SIG-M5 (cell line): ENCODE data around the gene HRCT1.
"Not testable (repeated sequence)": the region's sequence is repeated elsewhere in the genome, so short reads cannot be mapped to it uniquely, and the experiment has no call there.

Source experiments
- DNase-seq: peaks from one replicate; lab custom pipeline; 2025; lab: John Stamatoyannopoulos, UW

Gene HRCT1

DNA sequence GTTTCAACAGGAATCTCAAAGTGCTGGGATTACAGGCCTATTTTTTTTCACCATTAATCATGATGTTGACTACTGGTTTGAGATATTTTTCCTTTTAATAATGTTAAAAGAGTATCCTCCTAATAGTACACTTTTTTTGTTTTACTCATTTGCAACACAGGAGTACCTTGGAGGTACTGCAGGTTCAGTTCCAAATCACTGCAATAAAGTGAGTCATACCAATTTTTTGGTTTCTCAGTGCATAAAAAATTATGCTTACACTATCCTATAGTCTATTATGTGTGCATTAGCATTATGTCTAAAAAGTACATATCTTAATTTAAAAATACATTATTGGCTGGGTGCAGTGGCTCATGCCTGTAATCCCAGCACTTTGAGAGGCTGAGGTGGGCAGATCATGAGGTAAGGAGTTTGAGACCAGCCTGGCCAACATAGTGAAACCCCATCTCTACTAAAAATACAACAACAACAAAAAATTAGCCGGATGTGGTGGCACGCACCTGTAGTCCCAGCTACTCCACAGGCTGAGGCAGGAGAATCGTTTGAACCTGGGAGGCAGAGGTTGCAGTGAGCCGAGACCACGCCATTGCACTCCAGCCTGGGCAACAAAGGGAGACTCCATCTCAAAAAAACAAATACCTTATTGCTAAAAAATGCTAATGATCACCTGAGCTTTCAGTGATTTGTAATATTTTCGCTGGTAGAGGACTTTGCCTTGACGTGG lies 8.5 kb upstream of the HRCT1 start:
- DNase-seq = not testable (repeated sequence)

DNA sequence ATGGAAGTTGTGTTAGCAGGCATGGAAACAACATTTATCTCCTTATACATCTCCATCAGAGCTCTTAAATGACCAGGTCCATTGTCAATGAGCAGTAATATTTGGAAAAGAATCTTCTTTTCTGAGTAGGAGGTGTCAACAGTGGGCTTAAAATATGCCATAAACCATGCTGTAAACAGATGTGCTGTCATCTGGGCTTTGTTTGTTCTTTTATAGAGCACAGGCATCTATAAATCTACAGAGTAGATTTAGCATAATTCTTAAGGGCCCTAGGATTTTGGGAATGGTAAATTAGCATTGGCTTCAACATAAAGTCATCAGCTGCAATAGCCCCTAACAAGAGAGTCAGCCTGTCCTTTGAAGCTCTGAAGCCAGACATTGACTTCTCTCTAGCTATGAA lies 7.7 kb upstream of the HRCT1 start:
- no peak for DNase-seq

GRCh38 chr9:35899021-35899420 lies 7.0 kb upstream of the HRCT1 start:
- DNase-seq = no peak

- DNase-seq = no peak
These were observed 3.0 kb upstream of the HRCT1 start for GRCh38 chr9:35903049-35903448.

DNA sequence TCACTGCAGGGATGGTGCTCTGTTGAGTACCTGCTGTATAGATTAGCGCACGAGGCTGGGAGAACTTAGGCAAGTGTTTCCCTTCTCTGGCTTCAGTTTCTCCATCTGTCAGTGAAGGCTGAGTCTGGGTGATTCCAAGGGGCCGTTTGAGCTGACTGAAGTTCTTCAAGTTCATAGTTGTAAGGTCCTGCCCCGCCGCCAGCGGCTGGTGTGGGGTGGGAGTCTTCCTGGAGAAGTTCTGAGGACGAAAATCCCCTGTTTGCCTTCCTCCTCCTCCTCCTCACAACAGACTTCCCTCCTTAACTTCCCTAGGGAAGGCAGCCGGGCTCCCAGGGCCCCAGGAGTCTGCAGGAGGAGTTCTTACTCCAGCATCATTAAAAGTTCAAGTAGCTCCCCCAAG lies 1.7 kb upstream of the HRCT1 start:
- DNase-seq = no peak

DNA sequence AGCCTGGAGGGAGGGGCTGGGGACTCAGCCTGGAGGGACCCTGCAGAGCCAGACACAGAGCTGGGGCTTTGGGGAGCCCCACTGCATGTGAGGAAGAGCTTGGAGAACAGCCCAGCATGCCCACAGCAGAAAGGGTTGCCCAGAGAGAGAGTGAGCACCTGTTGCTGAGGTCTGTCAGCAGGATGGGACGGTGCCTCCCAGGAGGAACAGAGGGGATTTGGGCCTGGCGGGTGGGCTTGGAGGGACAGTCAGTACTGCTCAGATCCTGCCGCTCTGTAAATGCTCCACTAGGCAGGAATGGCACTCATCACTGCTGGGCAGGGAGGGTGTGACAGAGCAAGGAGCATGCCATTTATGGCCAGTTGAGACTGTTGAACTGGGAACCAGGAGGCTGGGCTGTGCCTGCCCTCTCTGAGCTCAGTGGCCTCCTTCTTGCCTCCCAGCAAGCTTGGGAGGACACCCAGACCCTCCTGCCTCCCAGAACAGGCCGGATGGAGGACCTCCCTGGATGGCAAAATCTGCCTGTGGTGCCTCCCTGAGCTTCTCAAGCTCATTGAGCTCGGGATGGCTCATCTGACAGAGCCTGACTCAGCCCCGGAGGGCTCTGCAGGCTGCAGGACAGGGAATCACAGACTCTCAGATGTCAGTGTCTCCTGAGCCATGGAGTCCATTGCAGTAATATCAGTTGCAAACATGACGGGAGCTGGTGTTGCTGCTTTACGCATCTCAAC lies 786 bp upstream of the HRCT1 start:
- no peak for DNase-seq

- no peak for DNase-seq
These were observed 1.1 kb downstream of the HRCT1 start for GRCh38 chr9:35906923-35907699.

- no peak for DNase-seq
These were observed 1.9 kb downstream of the HRCT1 start for GRCh38 chr9:35907711-35908503.

- no peak for DNase-seq
These were observed 2.6 kb downstream of the HRCT1 start for GRCh38 chr9:35908504-35909125.

DNA sequence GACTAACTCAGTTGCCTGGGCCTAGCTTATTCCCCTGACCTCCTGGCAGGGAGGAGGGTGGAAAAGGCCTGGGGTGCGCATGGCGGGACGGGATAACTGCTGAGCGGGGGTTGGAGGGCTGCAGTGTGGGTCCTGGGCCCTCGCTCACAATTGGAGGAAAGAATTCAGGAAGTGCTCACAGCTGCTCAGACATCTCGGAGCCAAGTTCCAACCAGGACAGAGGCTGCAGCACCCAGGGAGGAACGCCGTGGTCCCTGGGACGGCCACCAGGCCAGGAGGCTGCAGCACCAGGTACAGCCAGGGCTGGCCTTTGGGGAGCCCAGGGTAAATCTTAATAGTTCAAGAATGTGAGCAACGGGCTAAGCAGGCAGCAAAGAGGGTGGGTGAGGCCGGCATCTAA lies 3.3 kb downstream of the HRCT1 start, which contains the start of gene SPAAR:
TSS of gene SPAAR (plus strand) at position 217 of the 400 bp plus-strand sequence. CDS start 974 bp downstream, outside the sequence.
- no peak for DNase-seq

GRCh38 chr9:35909687-35910612 lies 3.9 kb downstream of the HRCT1 start:
- DNase-seq = no peak

GRCh38 chr9:35910613-35911359 lies 4.8 kb downstream of the HRCT1 start:
- DNase-seq = no peak

- no peak for DNase-seq
These were observed 5.7 kb downstream of the HRCT1 start for GRCh38 chr9:35911690-35912089.

- no peak for DNase-seq
These were observed 6.9 kb downstream of the HRCT1 start for GRCh38 chr9:35912791-35913400.

- DNase-seq = not testable (repeated sequence)
These were observed 7.4 kb downstream of the HRCT1 start for GRCh38 chr9:35913429-35913828.

GRCh38 chr9:35914301-35914807 lies 8.4 kb downstream of the HRCT1 start:
- no peak for DNase-seq

DNA sequence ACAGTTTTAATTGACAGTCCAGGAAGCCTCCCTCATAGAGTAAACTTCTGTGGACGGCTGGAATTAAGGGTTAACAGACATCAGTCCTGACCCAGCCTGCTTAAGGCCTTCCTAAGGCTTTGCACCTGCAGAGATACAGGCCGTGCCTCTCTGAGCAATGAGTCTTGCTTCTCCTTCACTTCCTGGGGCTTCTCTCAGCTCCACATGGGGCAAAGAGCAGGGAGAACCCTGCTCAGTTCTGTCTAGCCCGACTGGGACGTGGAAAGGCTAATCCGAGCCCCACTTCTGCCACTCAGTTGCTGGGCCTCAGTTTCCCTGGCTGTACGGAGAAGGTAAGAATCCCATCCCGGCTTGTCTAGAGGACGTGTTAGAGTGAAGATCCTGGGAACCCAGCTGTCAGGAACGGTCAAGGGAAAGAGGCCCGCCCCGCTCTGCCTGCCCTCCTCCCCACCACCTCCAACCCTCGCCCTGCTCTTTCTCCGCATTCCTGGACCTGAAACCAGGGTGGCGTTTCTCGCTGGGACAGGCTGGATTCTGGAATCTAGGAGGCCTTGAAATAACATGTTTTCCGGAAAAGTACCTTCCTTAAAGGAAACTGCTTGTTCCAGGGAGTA lies 9.8 kb downstream of the HRCT1 start:
- no peak for DNase-seq

DNA sequence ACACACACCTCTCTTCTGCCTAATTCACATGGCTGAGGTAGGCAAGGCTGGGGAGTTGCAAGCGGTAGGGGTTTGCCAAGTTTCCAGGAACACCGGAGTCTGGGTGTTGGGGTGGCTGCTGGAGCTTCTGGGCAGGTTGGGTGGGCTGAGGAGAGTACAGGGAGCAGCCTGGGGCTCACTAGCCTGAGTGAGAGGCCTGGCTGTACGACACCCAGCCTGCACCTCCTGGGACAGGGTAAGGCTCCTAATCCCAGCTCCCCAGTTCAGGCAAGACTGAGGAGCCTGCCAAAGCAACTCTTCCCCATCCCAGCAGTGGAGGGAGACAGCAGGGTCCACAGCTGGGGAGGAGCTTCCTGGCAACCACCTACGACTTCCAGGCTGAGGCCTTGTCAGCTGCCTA lies 11.3 kb downstream of the HRCT1 start:
- no peak for DNase-seq
